ENCODE measurements around the gene COL4A1. TPM values are rescaled to one million over a fixed set of nuclear protein-coding genes. Genes with fewer than 3 reads are reported as not detected.

Gene COL4A1
- total RNA-seq, 1 experiment from 2014 or later, result 4.8 TPM

GRCh38 chr13:110211046-110211445 lies 95.9 kb downstream of the COL4A1 start:
- no peaks in the 10 kb centered on the region for H3K36me3 ChIP-seq (ENCODE audit: control insufficient read depth, insufficient read depth, low read length)
- Mint-ChIP-seq H3K27ac (ENCODE audit: unreplicated experiment) (no peak overlapping the region), H3K9me3 (ENCODE audit: unreplicated experiment) (peaks cover 7% of the 10 kb centered on the region), H3K4me3 (ENCODE audit: unreplicated experiment) (no peak overlapping the region), H3K36me3 (ENCODE audit: insufficient read depth, unreplicated experiment) (no peaks in the 10 kb centered on the region), H3K27me3 (ENCODE audit: insufficient read depth, unreplicated experiment) (no peaks in the 10 kb centered on the region), H3K4me1 (ENCODE audit: low read depth, unreplicated experiment) (peaks cover 6% of the 10 kb centered on the region)
- no peak overlapping the region for H3K4me3 ChIP-seq (ENCODE audit: low read depth, low read length)
- peaks cover 8% of the 10 kb centered on the region for H3K4me1 ChIP-seq
- H3K27me3 ChIP-seq (replicated peaks; ENCODE audit: control insufficient read depth, insufficient read depth, low read length), result no peaks in the 10 kb centered on the region
- no peak for DNase-seq
- BruUV-seq (replicated peaks), result no TSS peak
- H3K9me3 ChIP-seq, result no peaks in the 10 kb centered on the region
- ChIA-PET POLR2A (no interaction called here), CTCF (no interaction called here)
- intact Hi-C loops (cut with micrococcal nuclease; ENCODE audit: unreplicated experiment), result no loop called here
- TF ChIP-seq, protein P1, sequence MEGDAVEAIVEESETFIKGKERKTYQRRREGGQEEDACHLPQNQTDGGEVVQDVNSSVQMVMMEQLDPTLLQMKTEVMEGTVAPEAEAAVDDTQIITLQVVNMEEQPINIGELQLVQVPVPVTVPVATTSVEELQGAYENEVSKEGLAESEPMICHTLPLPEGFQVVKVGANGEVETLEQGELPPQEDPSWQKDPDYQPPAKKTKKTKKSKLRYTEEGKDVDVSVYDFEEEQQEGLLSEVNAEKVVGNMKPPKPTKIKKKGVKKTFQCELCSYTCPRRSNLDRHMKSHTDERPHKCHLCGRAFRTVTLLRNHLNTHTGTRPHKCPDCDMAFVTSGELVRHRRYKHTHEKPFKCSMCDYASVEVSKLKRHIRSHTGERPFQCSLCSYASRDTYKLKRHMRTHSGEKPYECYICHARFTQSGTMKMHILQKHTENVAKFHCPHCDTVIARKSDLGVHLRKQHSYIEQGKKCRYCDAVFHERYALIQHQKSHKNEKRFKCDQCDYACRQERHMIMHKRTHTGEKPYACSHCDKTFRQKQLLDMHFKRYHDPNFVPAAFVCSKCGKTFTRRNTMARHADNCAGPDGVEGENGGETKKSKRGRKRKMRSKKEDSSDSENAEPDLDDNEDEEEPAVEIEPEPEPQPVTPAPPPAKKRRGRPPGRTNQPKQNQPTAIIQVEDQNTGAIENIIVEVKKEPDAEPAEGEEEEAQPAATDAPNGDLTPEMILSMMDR (IDR thresholded peaks at IDR 0.05; ENCODE audit: insufficient read depth in 1 of 2, low read depth in 1 of 2, low read length in 1 of 2, severe bottlenecking in 1 of 2, unreplicated experiment in 1 of 2), result no peak

DNA sequence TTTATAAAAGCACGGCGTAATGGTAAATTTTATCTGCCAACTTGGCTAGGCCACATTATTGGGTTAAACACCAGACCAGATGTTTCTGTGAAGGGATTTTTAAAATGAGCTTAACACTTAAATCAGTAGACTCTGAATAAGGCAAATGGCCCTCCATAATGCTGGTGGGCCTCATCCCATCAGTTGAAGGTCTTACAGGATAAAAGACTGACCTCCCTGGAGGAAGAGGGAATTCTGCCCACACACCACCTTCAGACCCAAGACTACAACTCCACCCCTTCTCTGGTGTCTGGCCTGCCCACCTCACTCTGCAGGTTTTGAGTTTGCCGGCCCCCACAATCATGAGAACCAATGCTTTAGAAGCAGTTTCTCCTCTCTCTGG lies 96.4 kb downstream of the COL4A1 start:
- intact Hi-C loops (cut with micrococcal nuclease; ENCODE audit: unreplicated experiment), result no loop called here
- Histone ChIP-seq H3K36me3 (ENCODE audit: control insufficient read depth, insufficient read depth, low read length) (no peaks in the 10 kb centered on the region), H3K9me3 (no peaks in the 10 kb centered on the region), H3K4me3 (ENCODE audit: low read depth, low read length) (no peak overlapping the region), H3K4me1 (peaks cover 12% of the 10 kb centered on the region), H3K27me3 (replicated peaks; ENCODE audit: control insufficient read depth, insufficient read depth, low read length) (no peaks in the 10 kb centered on the region)
- TF ChIP-seq, protein P1 (IDR thresholded peaks at IDR 0.05; ENCODE audit: insufficient read depth in 1 of 2, low read depth in 1 of 2, low read length in 1 of 2, severe bottlenecking in 1 of 2, unreplicated experiment in 1 of 2), result no peak
- H3K27me3 Mint-ChIP-seq (ENCODE audit: insufficient read depth, unreplicated experiment), result no peaks in the 10 kb centered on the region
- no TSS peak for BruUV-seq (replicated peaks)
- peaks cover 6% of the 10 kb centered on the region for H3K4me1 Mint-ChIP-seq (ENCODE audit: low read depth, unreplicated experiment)
- POLR2A ChIA-PET, result no interaction called here
- H3K36me3 Mint-ChIP-seq (ENCODE audit: insufficient read depth, unreplicated experiment), result no peaks in the 10 kb centered on the region
- peaks cover 7% of the 10 kb centered on the region for H3K9me3 Mint-ChIP-seq (ENCODE audit: unreplicated experiment)
- H3K4me3 Mint-ChIP-seq (ENCODE audit: unreplicated experiment), result no peak overlapping the region
- H3K27ac Mint-ChIP-seq (ENCODE audit: unreplicated experiment), result no peak overlapping the region
- no peak for DNase-seq
- CTCF ChIA-PET, result no interaction called here

DNA sequence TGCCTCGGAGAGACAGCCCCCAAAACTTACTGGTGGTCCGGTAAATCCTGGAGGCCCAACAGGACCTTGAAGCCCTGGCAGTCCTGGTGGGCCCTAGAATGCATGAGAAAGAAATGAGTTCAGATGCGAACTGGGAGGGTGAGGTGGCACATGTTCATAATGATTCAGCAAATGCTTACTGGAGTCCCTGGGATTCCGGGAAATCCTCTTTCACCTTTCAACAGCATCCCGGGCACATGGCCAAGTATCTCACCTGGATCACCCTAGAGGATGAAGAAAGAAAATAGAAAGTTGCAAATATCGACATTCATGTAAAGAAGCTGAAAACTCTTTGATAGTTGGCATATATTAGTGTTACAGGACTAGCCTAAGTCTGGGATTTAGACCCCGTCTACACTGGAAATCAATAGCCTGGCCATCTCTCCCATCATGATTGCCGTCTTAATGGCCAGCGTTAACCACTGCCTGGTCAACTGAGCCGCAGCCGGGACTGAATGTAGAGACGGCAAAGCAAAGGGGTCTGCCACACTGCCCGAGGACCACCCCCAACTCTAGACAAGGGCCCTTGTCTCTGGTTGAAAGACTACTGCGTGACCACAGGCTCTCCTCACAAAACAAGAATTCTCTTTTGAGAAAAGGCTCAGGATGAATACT lies 96.9 kb downstream of the COL4A1 start:
- no peaks in the 10 kb centered on the region for H3K36me3 ChIP-seq (ENCODE audit: control insufficient read depth, insufficient read depth, low read length)
- H3K4me1 Mint-ChIP-seq (ENCODE audit: low read depth, unreplicated experiment), result peaks cover 6% of the 10 kb centered on the region
- H3K9me3 ChIP-seq, result no peaks in the 10 kb centered on the region
- DNase-seq, result no peak
- no peak overlapping the region for H3K4me3 ChIP-seq (ENCODE audit: low read depth, low read length)
- no TSS peak for BruUV-seq (replicated peaks)
- no peak overlapping the region for H3K27ac Mint-ChIP-seq (ENCODE audit: unreplicated experiment)
- no peak overlapping the region for H3K4me3 Mint-ChIP-seq (ENCODE audit: unreplicated experiment)
- no peaks in the 10 kb centered on the region for H3K27me3 ChIP-seq (replicated peaks; ENCODE audit: control insufficient read depth, insufficient read depth, low read length)
- POLR2A ChIA-PET, result no interaction called here
- peaks cover 12% of the 10 kb centered on the region for H3K4me1 ChIP-seq
- intact Hi-C loops (cut with micrococcal nuclease; ENCODE audit: unreplicated experiment), result no loop called here
- H3K9me3 Mint-ChIP-seq (ENCODE audit: unreplicated experiment), result peaks cover 7% of the 10 kb centered on the region
- no peaks in the 10 kb centered on the region for H3K27me3 Mint-ChIP-seq (ENCODE audit: insufficient read depth, unreplicated experiment)
- CTCF ChIA-PET, result no interaction called here
- no peaks in the 10 kb centered on the region for H3K36me3 Mint-ChIP-seq (ENCODE audit: insufficient read depth, unreplicated experiment)
- TF ChIP-seq, protein P1 (IDR thresholded peaks at IDR 0.05; ENCODE audit: insufficient read depth in 1 of 2, low read depth in 1 of 2, low read length in 1 of 2, severe bottlenecking in 1 of 2, unreplicated experiment in 1 of 2), result no peak
